SK-N-SH (cell line): ENCODE results near the gene NACA2. TPM values are rescaled to one million over a fixed set of nuclear protein-coding genes. Genes with fewer than 3 reads are reported as not detected.

ENCODE experiments used
- CTCF ChIA-PET: fragments of 300-600, 350-600 bp; formaldehyde crosslinking; extraction: SDS; loops from one replicate; lab custom pipeline; 2021; lab: Yijun Ruan, JAX
- POLR2A ChIA-PET: fragments of 350-600 bp; sonication (Branson Sonifier 250); formaldehyde crosslinking; extraction: SDS; loops from one replicate; lab custom pipeline; 2020; ENCODE audit warnings: antibody characterized with exemption, inconsistent platforms; lab: Yijun Ruan, JAX
- DNase-seq: peaks from one replicate; pipeline ENCODE4 v3.0.0; 2012
- H2AFZ ChIP-seq: fragments of 200-600 bp; sonication (generic); 2 replicates; pipeline ENCODE4 v1.8.1; 2016; ENCODE audit warnings: antibody characterized with exemption, mild to moderate bottlenecking, low read depth
- H3F3A ChIP-seq: fragments of 200-600 bp; sonication (generic); replicated peaks from 2 replicates; pipeline ENCODE3; 2016; ENCODE audit warnings: antibody characterized with exemption, mild to moderate bottlenecking; ENCODE audit not compliant: insufficient read depth
- H3K27ac ChIP-seq, 2 experiments: fragments of 200-500 bp in 1 of 2; fragments of 200-600 bp in 1 of 2; sonication (Bioruptor generic) in 1 of 2; sonication (generic), shearing (Covaris generic) in 1 of 2; 2 replicates each; pipeline versions ENCODE4 v1.5.1 to v1.6.1; 2014 to 2016; ENCODE audit warnings: low read depth in 2 of 2, inconsistent platforms in 1 of 2, low read length in 1 of 2, mild to moderate bottlenecking in 1 of 2, mixed read lengths in 1 of 2
- H3K27me3 ChIP-seq: fragments of 200-600 bp; sonication (generic), shearing (Covaris generic); 2 replicates; pipeline ENCODE4 v1.6.1; 2016; ENCODE audit warnings: mixed run types; ENCODE audit not compliant: insufficient read depth
- H3K36me3 ChIP-seq, 2 experiments: fragments of 200-500 bp in 1 of 2; fragments of 200-600 bp in 1 of 2; sonication (Bioruptor generic) in 1 of 2; sonication (generic) in 1 of 2; replicated peaks in 1 of 2; 2 replicates each; pipeline versions ENCODE3 to v1.5.1; 2014 to 2016; ENCODE audit warnings: low read length in 1 of 2, mild to moderate bottlenecking in 1 of 2; ENCODE audit not compliant: insufficient read depth in 2 of 2, control insufficient read depth in 1 of 2
- H3K4me1 ChIP-seq, 2 experiments: fragments of 200-500 bp in 1 of 2; fragments of 200-600 bp in 1 of 2; sonication (Bioruptor generic) in 1 of 2; sonication (generic), shearing (Covaris generic) in 1 of 2; 2 replicates each; pipeline versions ENCODE4 v1.5.1 to v1.6.1; 2014 to 2016; ENCODE audit warnings: low read depth in 1 of 2, low read length in 1 of 2, mixed run types in 1 of 2; ENCODE audit not compliant: insufficient read depth in 2 of 2, control insufficient read depth in 1 of 2
- H3K4me2 ChIP-seq: fragments of 200-600 bp; sonication (generic), shearing (Covaris generic); 2 replicates; pipeline ENCODE4 v1.6.1; 2017; ENCODE audit warnings: mixed run types
- H3K4me3 ChIP-seq, 2 experiments: fragments of 200-500 bp in 1 of 2; fragments of 200-600 bp in 1 of 2; sonication (Bioruptor generic) in 1 of 2; sonication (generic), shearing (Covaris generic) in 1 of 2; 2 replicates each; pipeline versions ENCODE4 v1.5.1 to v1.8.1; 2014 to 2016; ENCODE audit warnings: low read depth in 2 of 2, inconsistent platforms in 1 of 2, low read length in 1 of 2, mild to moderate bottlenecking in 1 of 2, mixed read lengths in 1 of 2, moderate library complexity in 1 of 2
- H3K79me2 ChIP-seq: fragments of 200-600 bp; sonication (generic); 2 replicates; pipeline ENCODE4 v1.8.1; 2017; ENCODE audit warnings: mild to moderate bottlenecking; ENCODE audit not compliant: insufficient read depth
- H3K9ac ChIP-seq: fragments of 200-600 bp; sonication (generic); 2 replicates; pipeline ENCODE4 v1.6.1; 2017; ENCODE audit warnings: mixed run types
- H3K9me2 ChIP-seq: fragments of 200-600 bp; sonication (generic); 2 replicates; pipeline ENCODE4 v1.6.1; 2017; ENCODE audit warnings: mixed run types
- H3K9me3 ChIP-seq: fragments of 200-600 bp; sonication (generic); 2 replicates; pipeline ENCODE4 v1.6.1; 2017; ENCODE audit warnings: mixed run types, mild to moderate bottlenecking, moderate library complexity
- H4K20me1 ChIP-seq: fragments of 200-600 bp; sonication (generic); 2 replicates; pipeline ENCODE4 v1.6.1; 2017; ENCODE audit warnings: mild to moderate bottlenecking, mixed run types; ENCODE audit not compliant: insufficient read depth
- CHD2 ChIP-seq: fragments of 150-350 bp; IDR thresholded peaks from 2 replicates; pipeline ENCODE4 v1.6.1; 2018; ENCODE audit warnings: low read length; ENCODE audit not compliant: partially characterized antibody
- EZH2phosphoT487 ChIP-seq: fragments of 200-600 bp; sonication (generic); IDR thresholded peaks from 2 replicates; pipeline ENCODE4 v1.6.1; 2017; ENCODE audit warnings: low read depth, mixed run types, mild to moderate bottlenecking, antibody characterized with exemption, moderate library complexity, borderline replicate concordance
- GABPA ChIP-seq: IDR thresholded peaks from 2 replicates; pipeline ENCODE4 v1.4.0; 2012; ENCODE audit warnings: low read depth, mild to moderate bottlenecking
- JUND ChIP-seq: IDR thresholded peaks from 2 replicates; pipeline ENCODE4 v1.4.0; 2012
- MEF2A ChIP-seq: IDR thresholded peaks from 2 replicates; pipeline ENCODE4 v1.4.0; 2012; ENCODE audit warnings: low read depth, borderline replicate concordance
- POLR2AphosphoS5 ChIP-seq: IDR thresholded peaks from 2 replicates; pipeline ENCODE4 v1.6.1; 2012; ENCODE audit warnings: low read depth, low read length
- RCOR1 ChIP-seq: fragments of 150-350 bp; IDR thresholded peaks from 2 replicates; pipeline ENCODE4 v1.6.1; 2017; ENCODE audit warnings: antibody characterized with exemption, low read length
- TAF1 ChIP-seq: IDR thresholded peaks from 2 replicates; pipeline ENCODE4 v1.6.1; 2012; ENCODE audit warnings: low read depth, mild to moderate bottlenecking, low read length, moderate library complexity, borderline replicate concordance
- WGBS: methylation state at CpG from one replicate; pipeline ENCODE4 v1.1.6; 2017; ENCODE audit warnings: low lambda C conversion rate; 5-methylcytosine and 5-hydroxymethylcytosine counted together
- polyA plus RNA-seq, 3 experiments: library from polyadenylated mRNA; depleted of rRNA; stranded (reverse); fragments of >200 nt; gene quantifications; 2 replicates each; pipeline ENCODE4 v1.2.3, GENCODE V29; 2012
- TF ChIP-seq, protein P1 (sequence below): IDR thresholded peaks from 2 replicates; pipeline ENCODE4 v1.6.1; 2012; ENCODE audit warnings: mild to moderate bottlenecking, low read depth, low read length, moderate library complexity
- TF ChIP-seq, protein P2 (sequence below): IDR thresholded peaks from 2 replicates; pipeline ENCODE4; 2012
- TF ChIP-seq, protein P3 (sequence below): IDR thresholded peaks from 2 replicates; pipeline ENCODE4 v1.4.0; 2012; ENCODE audit warnings: low read depth, borderline replicate concordance
- TF ChIP-seq, protein P4 (sequence below): fragments of 200-600 bp; sonication (generic); IDR thresholded peaks from 2 replicates; pipeline ENCODE4 v1.6.1; 2017; ENCODE audit warnings: antibody characterized with exemption, mild to moderate bottlenecking, moderate library complexity
- TF ChIP-seq, protein P5 (sequence below): fragments of 150-350 bp; IDR thresholded peaks from 2 replicates; pipeline ENCODE4 v1.6.1; 2016; ENCODE audit warnings: mild to moderate bottlenecking, low read depth, low read length

NACA2 gene
- polyA plus RNA-seq, 1 of the 3 experiments (the other 2 are of a cell fraction) = not detected

DNA sequence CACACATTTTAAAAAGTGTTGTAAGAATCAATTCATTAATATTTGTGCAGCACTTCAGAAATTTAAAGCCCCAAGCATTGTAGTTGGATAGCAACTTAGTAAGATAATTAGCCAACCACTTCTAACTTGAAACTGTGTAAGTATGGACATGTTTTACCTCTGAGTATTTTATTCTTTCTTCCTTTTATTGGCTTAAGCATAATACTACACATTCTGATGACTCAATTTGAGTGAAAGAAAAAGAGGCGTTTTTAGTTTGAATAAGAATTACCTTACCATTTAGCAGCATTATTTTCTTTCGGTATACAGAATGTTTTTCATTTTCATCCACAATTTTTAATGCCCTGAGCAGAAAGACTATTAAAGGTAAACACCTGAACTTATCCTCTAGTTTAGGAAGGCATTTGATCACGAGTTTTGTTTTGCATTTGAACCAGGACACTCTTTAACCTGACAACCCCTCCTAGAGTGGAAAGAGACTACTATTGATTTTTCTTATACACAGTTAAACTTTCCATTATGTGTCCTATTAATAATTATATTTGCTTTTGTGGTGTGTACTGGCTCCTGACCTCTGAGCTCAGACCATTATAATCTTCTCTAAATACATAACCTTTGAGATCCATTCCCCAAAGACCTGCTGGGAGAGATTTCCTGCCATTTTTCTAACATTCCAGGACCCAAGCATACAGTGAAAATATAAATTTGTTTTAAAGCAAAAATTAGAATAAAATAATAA is 9.2 kb downstream of the NACA2 start (continued):
- TF ChIP-seq, protein P1, sequence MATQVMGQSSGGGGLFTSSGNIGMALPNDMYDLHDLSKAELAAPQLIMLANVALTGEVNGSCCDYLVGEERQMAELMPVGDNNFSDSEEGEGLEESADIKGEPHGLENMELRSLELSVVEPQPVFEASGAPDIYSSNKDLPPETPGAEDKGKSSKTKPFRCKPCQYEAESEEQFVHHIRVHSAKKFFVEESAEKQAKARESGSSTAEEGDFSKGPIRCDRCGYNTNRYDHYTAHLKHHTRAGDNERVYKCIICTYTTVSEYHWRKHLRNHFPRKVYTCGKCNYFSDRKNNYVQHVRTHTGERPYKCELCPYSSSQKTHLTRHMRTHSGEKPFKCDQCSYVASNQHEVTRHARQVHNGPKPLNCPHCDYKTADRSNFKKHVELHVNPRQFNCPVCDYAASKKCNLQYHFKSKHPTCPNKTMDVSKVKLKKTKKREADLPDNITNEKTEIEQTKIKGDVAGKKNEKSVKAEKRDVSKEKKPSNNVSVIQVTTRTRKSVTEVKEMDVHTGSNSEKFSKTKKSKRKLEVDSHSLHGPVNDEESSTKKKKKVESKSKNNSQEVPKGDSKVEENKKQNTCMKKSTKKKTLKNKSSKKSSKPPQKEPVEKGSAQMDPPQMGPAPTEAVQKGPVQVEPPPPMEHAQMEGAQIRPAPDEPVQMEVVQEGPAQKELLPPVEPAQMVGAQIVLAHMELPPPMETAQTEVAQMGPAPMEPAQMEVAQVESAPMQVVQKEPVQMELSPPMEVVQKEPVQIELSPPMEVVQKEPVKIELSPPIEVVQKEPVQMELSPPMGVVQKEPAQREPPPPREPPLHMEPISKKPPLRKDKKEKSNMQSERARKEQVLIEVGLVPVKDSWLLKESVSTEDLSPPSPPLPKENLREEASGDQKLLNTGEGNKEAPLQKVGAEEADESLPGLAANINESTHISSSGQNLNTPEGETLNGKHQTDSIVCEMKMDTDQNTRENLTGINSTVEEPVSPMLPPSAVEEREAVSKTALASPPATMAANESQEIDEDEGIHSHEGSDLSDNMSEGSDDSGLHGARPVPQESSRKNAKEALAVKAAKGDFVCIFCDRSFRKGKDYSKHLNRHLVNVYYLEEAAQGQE = no peak

DNA sequence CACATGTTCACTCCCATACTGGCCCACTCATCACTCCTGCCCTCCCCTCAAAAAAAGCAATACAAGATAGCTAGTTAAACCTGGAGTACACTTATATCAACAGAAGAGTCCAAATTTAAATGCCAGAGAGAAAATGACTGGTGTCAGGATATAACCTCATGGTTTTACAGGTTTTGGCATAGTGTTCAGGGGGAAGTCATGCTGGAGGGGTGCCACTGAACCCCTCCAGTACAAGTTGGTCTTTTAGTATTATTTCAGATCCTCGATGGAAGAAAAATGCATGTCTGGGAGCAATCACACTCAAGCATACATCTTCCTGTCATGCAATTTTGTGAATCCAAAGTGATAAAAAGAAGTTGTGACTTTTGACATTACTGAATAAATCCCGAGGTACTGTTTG is 10.5 kb downstream of the NACA2 start:
- Histone ChIP-seq H3K4me2 (no peak overlapping the region), H3K4me3 (no peak overlapping the region), H3K9me3 (no peaks in the 10 kb centered on the region), H4K20me1 (no peaks in the 10 kb centered on the region), H3K9me2 (no peaks in the 10 kb centered on the region), H3K79me2 (no peaks in the 10 kb centered on the region), H3F3A (no peaks in the 10 kb centered on the region), H2AFZ (peak overlapping the region; percentile 32; the same call in 1 of the 2 replicates), H3K27ac (no peak overlapping the region), H3K4me1 (peaks cover 13 to 26% of the 10 kb centered on the region in 2 experiments; a peak in 3 of 4 replicates), H3K9ac (no peak overlapping the region), H3K36me3 (no peaks in the 10 kb centered on the region), H3K27me3 (no peaks in the 10 kb centered on the region)
- DNase-seq = no peak
- CTCF ChIA-PET = interaction anchor here (1.0 to 10.9 kb wide), 4 partner anchors 15 to 164 kb away, joined by 3 to 177 read pairs (median 4); no protein-coding TSS in a partner anchor
- POLR2A ChIA-PET = interaction anchor here (0.7 kb wide), 1 partner anchor 73 kb away, joined by 3 read pairs; no protein-coding TSS in a partner anchor
- TF ChIP-seq, protein P2, sequence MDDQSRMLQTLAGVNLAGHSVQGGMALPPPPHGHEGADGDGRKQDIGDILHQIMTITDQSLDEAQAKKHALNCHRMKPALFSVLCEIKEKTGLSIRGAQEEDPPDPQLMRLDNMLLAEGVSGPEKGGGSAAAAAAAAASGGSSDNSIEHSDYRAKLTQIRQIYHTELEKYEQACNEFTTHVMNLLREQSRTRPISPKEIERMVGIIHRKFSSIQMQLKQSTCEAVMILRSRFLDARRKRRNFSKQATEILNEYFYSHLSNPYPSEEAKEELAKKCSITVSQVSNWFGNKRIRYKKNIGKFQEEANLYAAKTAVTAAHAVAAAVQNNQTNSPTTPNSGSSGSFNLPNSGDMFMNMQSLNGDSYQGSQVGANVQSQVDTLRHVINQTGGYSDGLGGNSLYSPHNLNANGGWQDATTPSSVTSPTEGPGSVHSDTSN = no peak
- TF ChIP-seq JUND (no peak), POLR2AphosphoS5 (no peak), GABPA (no peak), CHD2 (no peak), MEF2A (no peak), EZH2phosphoT487 (no peak), TAF1 (no peak), RCOR1 (no peak)
- TF ChIP-seq, protein P3, sequence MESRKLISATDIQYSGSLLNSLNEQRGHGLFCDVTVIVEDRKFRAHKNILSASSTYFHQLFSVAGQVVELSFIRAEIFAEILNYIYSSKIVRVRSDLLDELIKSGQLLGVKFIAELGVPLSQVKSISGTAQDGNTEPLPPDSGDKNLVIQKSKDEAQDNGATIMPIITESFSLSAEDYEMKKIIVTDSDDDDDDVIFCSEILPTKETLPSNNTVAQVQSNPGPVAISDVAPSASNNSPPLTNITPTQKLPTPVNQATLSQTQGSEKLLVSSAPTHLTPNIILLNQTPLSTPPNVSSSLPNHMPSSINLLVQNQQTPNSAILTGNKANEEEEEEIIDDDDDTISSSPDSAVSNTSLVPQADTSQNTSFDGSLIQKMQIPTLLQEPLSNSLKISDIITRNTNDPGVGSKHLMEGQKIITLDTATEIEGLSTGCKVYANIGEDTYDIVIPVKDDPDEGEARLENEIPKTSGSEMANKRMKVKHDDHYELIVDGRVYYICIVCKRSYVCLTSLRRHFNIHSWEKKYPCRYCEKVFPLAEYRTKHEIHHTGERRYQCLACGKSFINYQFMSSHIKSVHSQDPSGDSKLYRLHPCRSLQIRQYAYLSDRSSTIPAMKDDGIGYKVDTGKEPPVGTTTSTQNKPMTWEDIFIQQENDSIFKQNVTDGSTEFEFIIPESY = no peak
- TF ChIP-seq, protein P4, sequence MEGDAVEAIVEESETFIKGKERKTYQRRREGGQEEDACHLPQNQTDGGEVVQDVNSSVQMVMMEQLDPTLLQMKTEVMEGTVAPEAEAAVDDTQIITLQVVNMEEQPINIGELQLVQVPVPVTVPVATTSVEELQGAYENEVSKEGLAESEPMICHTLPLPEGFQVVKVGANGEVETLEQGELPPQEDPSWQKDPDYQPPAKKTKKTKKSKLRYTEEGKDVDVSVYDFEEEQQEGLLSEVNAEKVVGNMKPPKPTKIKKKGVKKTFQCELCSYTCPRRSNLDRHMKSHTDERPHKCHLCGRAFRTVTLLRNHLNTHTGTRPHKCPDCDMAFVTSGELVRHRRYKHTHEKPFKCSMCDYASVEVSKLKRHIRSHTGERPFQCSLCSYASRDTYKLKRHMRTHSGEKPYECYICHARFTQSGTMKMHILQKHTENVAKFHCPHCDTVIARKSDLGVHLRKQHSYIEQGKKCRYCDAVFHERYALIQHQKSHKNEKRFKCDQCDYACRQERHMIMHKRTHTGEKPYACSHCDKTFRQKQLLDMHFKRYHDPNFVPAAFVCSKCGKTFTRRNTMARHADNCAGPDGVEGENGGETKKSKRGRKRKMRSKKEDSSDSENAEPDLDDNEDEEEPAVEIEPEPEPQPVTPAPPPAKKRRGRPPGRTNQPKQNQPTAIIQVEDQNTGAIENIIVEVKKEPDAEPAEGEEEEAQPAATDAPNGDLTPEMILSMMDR = no peak
- TF ChIP-seq, protein P5, sequence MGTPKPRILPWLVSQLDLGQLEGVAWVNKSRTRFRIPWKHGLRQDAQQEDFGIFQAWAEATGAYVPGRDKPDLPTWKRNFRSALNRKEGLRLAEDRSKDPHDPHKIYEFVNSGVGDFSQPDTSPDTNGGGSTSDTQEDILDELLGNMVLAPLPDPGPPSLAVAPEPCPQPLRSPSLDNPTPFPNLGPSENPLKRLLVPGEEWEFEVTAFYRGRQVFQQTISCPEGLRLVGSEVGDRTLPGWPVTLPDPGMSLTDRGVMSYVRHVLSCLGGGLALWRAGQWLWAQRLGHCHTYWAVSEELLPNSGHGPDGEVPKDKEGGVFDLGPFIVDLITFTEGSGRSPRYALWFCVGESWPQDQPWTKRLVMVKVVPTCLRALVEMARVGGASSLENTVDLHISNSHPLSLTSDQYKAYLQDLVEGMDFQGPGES = no peak
- 37% methylated on average over 2 of the region's 2 CpGs for WGBS
